ENCODE results near the gene EVI5. TPM values are rescaled to one million over a fixed set of nuclear protein-coding genes. Genes with fewer than 3 reads are reported as not detected.
A peak's percentile ranks its signal among the peaks of the same experiment; 100 is the strongest.

The EVI5 gene
- total and polyA plus RNA-seq, 10 of the 15 experiments (the other 5 are each of a cell fraction or from before 2014, with no cell fraction given), result 0.27 to 6.8 (median 1.7) TPM

GRCh38 chr1:92538413-92539061 lies 246.4 kb downstream of the EVI5 start (continued):
- peak; percentile 15 for TF ChIP-seq SKIL (IDR thresholded peaks at IDR 0.05; ENCODE audit: low read depth, poor library complexity, severe bottlenecking)
- no peak for TF ChIP-seq POLR2AphosphoS2 (IDR thresholded peaks at IDR 0.05; ENCODE audit: low read depth, low read length)
- TF ChIP-seq NR2F1 (conservative IDR thresholded peaks at IDR 0.05), result no peak
- TF ChIP-seq MXI1 (IDR thresholded peaks at IDR 0.05; ENCODE audit: low read depth, low read length), result no peak
- TF ChIP-seq CHD2 (IDR thresholded peaks at IDR 0.05; ENCODE audit: borderline replicate concordance, low read depth, low read length), result peak; percentile 11; the same call in 1 of the 2 replicates
- TF ChIP-seq CTCF (IDR thresholded peaks at IDR 0.05 in 2 of 3, conservative IDR thresholded peaks at IDR 0.05 in 1 of 3; ENCODE audit: control insufficient read depth in 2 of 3, extremely low read depth in 1 of 3, insufficient read depth in 1 of 3, low read depth in 3 of 3, low read length in 3 of 3), result no peak
- TF ChIP-seq BCLAF1 (IDR thresholded peaks at IDR 0.05), result no peak
- TF ChIP-seq ZBTB33 (IDR thresholded peaks at IDR 0.05), result no peak
- no peak for TF ChIP-seq ZBTB4 (CRISPR knock-in tag; IDR thresholded peaks at IDR 0.05)
- peak; percentile 62 for TF ChIP-seq NFIC (IDR thresholded peaks at IDR 0.05; ENCODE audit: low read depth, low read length)
- TF ChIP-seq ZNF687 (IDR thresholded peaks at IDR 0.05), result no peak
